Endothelial cell (in vitro differentiated cells): ENCODE results near the gene RSF1. TPM values are rescaled to one million over a fixed set of nuclear protein-coding genes. Genes with fewer than 3 reads are reported as not detected.
A peak's percentile ranks its signal among the peaks of the same experiment; 100 is the strongest.

Source experiments
- DNase-seq: peaks from one replicate; pipeline ENCODE4 v3.0.0; 2021; ENCODE audit warnings: low spot score
- H3K27ac Mint-ChIP-seq: one replicate; pipeline ENCODE4 v1.8.0; 2021; ENCODE audit warnings: mixed read lengths, inconsistent platforms; ENCODE audit not compliant: unreplicated experiment
- H3K27me3 Mint-ChIP-seq: one replicate; pipeline ENCODE4 v1.8.0; 2021; ENCODE audit warnings: mild to moderate bottlenecking, moderate library complexity, mixed read lengths, inconsistent platforms; ENCODE audit not compliant: unreplicated experiment
- H3K36me3 Mint-ChIP-seq: one replicate; pipeline ENCODE4 v1.8.0; 2021; ENCODE audit warnings: mild to moderate bottlenecking, low read depth, mixed read lengths, inconsistent platforms; ENCODE audit not compliant: unreplicated experiment
- H3K4me1 Mint-ChIP-seq: one replicate; pipeline ENCODE4 v1.8.0; 2021; ENCODE audit warnings: mild to moderate bottlenecking, mixed read lengths, inconsistent platforms; ENCODE audit not compliant: unreplicated experiment
- H3K4me3 Mint-ChIP-seq: one replicate; pipeline ENCODE4 v1.8.0; 2021; ENCODE audit warnings: mild to moderate bottlenecking, mixed read lengths, inconsistent platforms; ENCODE audit not compliant: unreplicated experiment
- H3K9me3 Mint-ChIP-seq: one replicate; pipeline ENCODE4 v1.8.0; 2021; ENCODE audit warnings: mixed read lengths, inconsistent platforms; ENCODE audit not compliant: unreplicated experiment
- total RNA-seq: library from RNA; stranded (reverse); fragmentation: NEBNext Ultra II Directional; extraction: Animal tissue kit (Norgen Biotek cat#: 25700); gene quantifications from one replicate; pipeline ENCODE4 v1.2.1, GENCODE V29; 2021; ENCODE audit not compliant: unreplicated experiment
- TF ChIP-seq, protein P1 (sequence below): fragments of 200-600 bp; sonication (generic); IDR thresholded peaks from one replicate; pipeline ENCODE4 v1.5.0; 2021; ENCODE audit warnings: antibody characterized with exemption; ENCODE audit not compliant: unreplicated experiment

Gene RSF1
- total RNA-seq, 1 donor from 2014 or later = 73.7 TPM

DNA sequence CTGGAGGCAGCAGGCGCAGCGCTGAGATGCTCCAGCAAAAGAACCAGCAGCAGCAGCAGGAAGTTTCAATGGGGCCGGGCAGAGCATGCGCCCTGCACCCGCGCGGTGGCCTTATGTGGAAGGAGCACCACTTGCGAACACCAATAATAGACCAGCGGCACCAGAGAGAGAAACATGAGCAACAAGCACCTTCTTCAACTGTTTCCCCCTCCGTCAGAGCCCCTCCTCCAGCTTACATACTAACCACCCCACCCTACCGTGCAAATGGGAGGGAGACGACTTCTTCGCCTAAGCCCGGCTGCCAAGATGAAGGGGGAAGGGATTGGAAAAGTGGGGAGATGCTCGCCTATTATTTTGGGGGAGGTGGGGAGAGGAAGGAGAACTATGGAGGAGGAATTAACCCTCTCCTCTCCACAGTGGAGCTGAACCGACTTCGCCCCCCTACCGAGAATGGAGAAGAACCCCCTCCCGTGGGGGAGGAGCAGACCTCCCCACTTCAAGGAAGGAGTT, 1.1 kb downstream of the RSF1 start:
- Mint-ChIP-seq H3K36me3 (peaks cover 15% of the 10 kb centered on the region), H3K4me3 (peak overlapping the region; percentile 92), H3K9me3 (no peaks in the 10 kb centered on the region), H3K27me3 (peaks cover 2% of the 10 kb centered on the region), H3K27ac (peak overlapping the region; percentile 62), H3K4me1 (peaks cover 13% of the 10 kb centered on the region)
- TF ChIP-seq, protein P1, sequence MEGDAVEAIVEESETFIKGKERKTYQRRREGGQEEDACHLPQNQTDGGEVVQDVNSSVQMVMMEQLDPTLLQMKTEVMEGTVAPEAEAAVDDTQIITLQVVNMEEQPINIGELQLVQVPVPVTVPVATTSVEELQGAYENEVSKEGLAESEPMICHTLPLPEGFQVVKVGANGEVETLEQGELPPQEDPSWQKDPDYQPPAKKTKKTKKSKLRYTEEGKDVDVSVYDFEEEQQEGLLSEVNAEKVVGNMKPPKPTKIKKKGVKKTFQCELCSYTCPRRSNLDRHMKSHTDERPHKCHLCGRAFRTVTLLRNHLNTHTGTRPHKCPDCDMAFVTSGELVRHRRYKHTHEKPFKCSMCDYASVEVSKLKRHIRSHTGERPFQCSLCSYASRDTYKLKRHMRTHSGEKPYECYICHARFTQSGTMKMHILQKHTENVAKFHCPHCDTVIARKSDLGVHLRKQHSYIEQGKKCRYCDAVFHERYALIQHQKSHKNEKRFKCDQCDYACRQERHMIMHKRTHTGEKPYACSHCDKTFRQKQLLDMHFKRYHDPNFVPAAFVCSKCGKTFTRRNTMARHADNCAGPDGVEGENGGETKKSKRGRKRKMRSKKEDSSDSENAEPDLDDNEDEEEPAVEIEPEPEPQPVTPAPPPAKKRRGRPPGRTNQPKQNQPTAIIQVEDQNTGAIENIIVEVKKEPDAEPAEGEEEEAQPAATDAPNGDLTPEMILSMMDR = no peak
- peak; percentile 80 for DNase-seq

DNA sequence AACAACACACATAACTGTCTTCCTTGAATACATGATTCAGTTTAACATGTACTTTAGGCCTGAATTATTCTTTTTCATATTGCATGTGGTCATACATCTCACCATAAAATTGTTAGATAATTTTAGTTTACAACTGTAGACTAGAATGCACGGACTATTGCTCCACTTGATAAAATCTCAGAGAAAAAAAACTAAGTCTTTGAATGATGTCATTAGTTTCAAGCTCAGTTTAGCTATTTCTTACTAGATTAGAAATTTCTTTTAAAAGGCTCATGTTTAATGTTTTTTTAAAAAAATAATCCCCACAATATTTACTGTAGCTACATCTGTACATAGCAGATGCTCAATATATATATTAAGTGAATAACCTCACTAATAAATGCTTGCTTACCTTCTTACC, 5.1 kb downstream of the RSF1 start:
- peaks cover 21% of the 10 kb centered on the region for H3K36me3 Mint-ChIP-seq
- DNase-seq = no peak
- no peak overlapping the region for H3K27ac Mint-ChIP-seq
- H3K4me1 Mint-ChIP-seq = peaks cover 5% of the 10 kb centered on the region
- no peaks in the 10 kb centered on the region for H3K27me3 Mint-ChIP-seq
- no peak overlapping the region for H3K4me3 Mint-ChIP-seq
- no peaks in the 10 kb centered on the region for H3K9me3 Mint-ChIP-seq
- TF ChIP-seq, protein P1 = no peak

DNA sequence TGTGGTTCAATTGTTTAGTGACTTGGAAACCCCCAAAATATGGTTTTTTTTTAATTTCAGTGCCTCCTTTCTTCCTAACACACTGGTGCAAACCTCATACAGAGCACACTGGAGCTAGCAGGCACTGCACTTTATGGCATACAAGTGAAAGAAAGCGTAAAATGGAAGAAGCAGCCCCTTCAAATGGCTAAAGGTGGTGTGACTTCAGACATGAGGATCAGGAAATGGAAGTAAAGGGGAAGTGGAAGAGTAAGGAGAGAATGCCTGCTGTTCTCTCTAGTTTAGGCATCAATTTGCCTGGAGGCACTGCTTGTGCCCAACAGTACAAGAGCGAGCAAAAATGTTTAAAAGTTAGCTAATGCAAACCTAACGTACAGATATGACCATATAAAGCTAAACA, 5.7 kb downstream of the RSF1 start:
- no peak overlapping the region for H3K27ac Mint-ChIP-seq
- peaks cover 5% of the 10 kb centered on the region for H3K4me1 Mint-ChIP-seq
- H3K27me3 Mint-ChIP-seq = no peaks in the 10 kb centered on the region
- no peak for DNase-seq
- H3K9me3 Mint-ChIP-seq = no peaks in the 10 kb centered on the region
- TF ChIP-seq, protein P1 = no peak
- peak overlapping the region; percentile 56 for H3K4me3 Mint-ChIP-seq
- H3K36me3 Mint-ChIP-seq = peaks cover 21% of the 10 kb centered on the region

DNA sequence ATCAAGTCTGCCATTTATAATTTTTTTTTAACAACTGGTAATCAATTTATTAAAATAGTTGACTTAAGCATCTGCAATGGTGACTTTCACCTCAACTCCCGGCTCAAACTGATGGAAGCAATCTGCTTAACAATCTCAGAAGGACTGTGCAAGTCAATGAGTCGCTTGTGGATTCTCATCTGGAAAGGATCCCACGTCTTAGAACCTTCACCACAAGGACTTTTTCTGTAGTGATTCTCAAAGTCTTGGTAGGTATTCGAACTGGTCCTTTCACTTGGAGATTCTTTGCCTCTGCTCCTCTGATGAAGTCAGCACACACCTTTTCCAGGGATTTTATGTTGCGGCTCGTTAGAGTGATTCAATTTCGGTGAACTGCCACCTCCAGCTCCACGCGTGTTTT, 7.3 kb downstream of the RSF1 start:
- TF ChIP-seq, protein P1 = no peak
- Mint-ChIP-seq H3K9me3 (no peaks in the 10 kb centered on the region), H3K36me3 (peaks cover 15% of the 10 kb centered on the region), H3K4me1 (peaks cover 5% of the 10 kb centered on the region), H3K27ac (no peak overlapping the region), H3K4me3 (no peak overlapping the region), H3K27me3 (no peaks in the 10 kb centered on the region)
- no peak for DNase-seq

DNA sequence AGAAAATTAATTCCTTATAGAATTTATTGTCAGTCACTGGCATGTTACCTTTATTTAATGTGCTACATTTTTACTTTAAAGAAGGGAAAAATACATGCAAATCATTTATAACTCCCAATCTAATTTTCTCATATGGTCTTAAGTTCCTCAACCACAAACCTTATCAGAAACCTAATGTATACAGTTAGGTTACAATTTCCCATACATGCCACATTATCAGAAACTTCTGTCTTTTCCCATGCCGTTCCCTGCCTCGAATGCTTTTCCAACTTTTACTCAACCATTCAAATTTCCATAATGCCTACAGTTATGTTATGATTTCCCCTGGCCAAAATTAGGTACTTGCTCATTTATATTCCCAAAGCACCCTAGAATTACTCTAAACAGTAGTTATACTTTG, 13.5 kb downstream of the RSF1 start:
- DNase-seq = no peak
- no peak overlapping the region for H3K4me3 Mint-ChIP-seq
- no peaks in the 10 kb centered on the region for H3K4me1 Mint-ChIP-seq
- no peaks in the 10 kb centered on the region for H3K9me3 Mint-ChIP-seq
- peaks cover 5% of the 10 kb centered on the region for H3K36me3 Mint-ChIP-seq
- H3K27ac Mint-ChIP-seq = no peak overlapping the region
- TF ChIP-seq, protein P1 = no peak
- H3K27me3 Mint-ChIP-seq = no peaks in the 10 kb centered on the region
